ENCODE measurements around the gene RAPGEF2. TPM values are rescaled to one million over a fixed set of nuclear protein-coding genes. Genes with fewer than 3 reads are reported as not detected.
A peak's percentile ranks its signal among the peaks of the same experiment; 100 is the strongest.

The RAPGEF2 gene
- polyA plus RNA-seq, 1 donor (not counting 4 experiments of a cell fraction or from before 2014, with no cell fraction given), result 23.8 TPM

GRCh38 chr4:159220353-159220752 lies 117.5 kb downstream of the RAPGEF2 start:
- H3K9me1 ChIP-seq (ENCODE audit: control insufficient read depth, extremely low read depth, insufficient read depth, low read length), result no peaks in the 10 kb centered on the region
- dilution Hi-C loops (cut with MboI; ENCODE audit: extremely low pct_ligation_motif_present, low sequenced_read_pairs), result no loop called here
- H3K4me2 ChIP-seq (ENCODE audit: control insufficient read depth, extremely low read depth, insufficient read depth, low read depth, low read length), result no peak overlapping the region
- no peak overlapping the region for H3K27ac ChIP-seq (ENCODE audit: control insufficient read depth, insufficient read depth, low read length)
- no peaks in the 10 kb centered on the region for H3K4me1 ChIP-seq (ENCODE audit: control insufficient read depth, extremely low read depth, insufficient read depth, low read length)
- H3K9me3 ChIP-seq (ENCODE audit: control insufficient read depth, low read depth, low read length), result no peaks in the 10 kb centered on the region
- H3K9ac ChIP-seq (ENCODE audit: control insufficient read depth, extremely low read depth, insufficient read depth, low read length), result no peak overlapping the region
- DNase-seq (ENCODE audit: low read depth, low spot score) (no peak), FAIRE-seq (peak; percentile 55)
- H3K36me3 ChIP-seq (ENCODE audit: control insufficient read depth in 2 of 2, extremely low read depth in 1 of 2, insufficient read depth in 2 of 2, low read length in 2 of 2), result no peaks in the 10 kb centered on the region
- TF ChIP-seq CTCF (optimal IDR thresholded peaks at IDR 0.05 in 1 of 3, IDR thresholded peaks at IDR 0.05 in 1 of 3, conservative IDR thresholded peaks at IDR 0.05 in 1 of 3; ENCODE audit: extremely low read depth in 1 of 3, insufficient read depth in 2 of 3, low read length in 3 of 3) (no peak), EZH2 (IDR thresholded peaks at IDR 0.05; ENCODE audit: low read length) (no peak)
- H3K4me3 ChIP-seq (ENCODE audit: control insufficient read depth in 2 of 3, extremely low read depth in 1 of 3, insufficient read depth in 2 of 3, low read depth in 1 of 3, low read length in 3 of 3), result no peak overlapping the region
- peaks cover 23% of the 10 kb centered on the region for H3K79me2 ChIP-seq (ENCODE audit: control insufficient read depth, insufficient read depth, low read length)
- no peak overlapping the region for H2AFZ ChIP-seq (ENCODE audit: control insufficient read depth, low read length)
- H3K27me3 ChIP-seq (ENCODE audit: control insufficient read depth, extremely low read depth, insufficient read depth, low read length), result no peaks in the 10 kb centered on the region
- H4K20me1 ChIP-seq (ENCODE audit: control insufficient read depth, extremely low read depth, insufficient read depth, low read length), result no peaks in the 10 kb centered on the region

GRCh38 chr4:159221280-159221679 lies 118.4 kb downstream of the RAPGEF2 start:
- no peak for FAIRE-seq

More at GRCh38 chr4:159221280-159221679, 118.4 kb downstream of the RAPGEF2 start:
- Histone ChIP-seq H3K9me3 (ENCODE audit: control insufficient read depth, low read depth, low read length) (no peaks in the 10 kb centered on the region), H3K27me3 (ENCODE audit: control insufficient read depth, extremely low read depth, insufficient read depth, low read length) (no peaks in the 10 kb centered on the region), H3K9ac (ENCODE audit: control insufficient read depth, extremely low read depth, insufficient read depth, low read length) (no peak overlapping the region), H3K4me2 (ENCODE audit: control insufficient read depth, extremely low read depth, insufficient read depth, low read depth, low read length) (no peak overlapping the region), H3K4me1 (ENCODE audit: control insufficient read depth, extremely low read depth, insufficient read depth, low read length) (no peaks in the 10 kb centered on the region), H3K4me3 (ENCODE audit: control insufficient read depth in 2 of 3, extremely low read depth in 1 of 3, insufficient read depth in 2 of 3, low read depth in 1 of 3, low read length in 3 of 3) (no peak overlapping the region), H3K27ac (ENCODE audit: control insufficient read depth, insufficient read depth, low read length) (no peak overlapping the region), H3K79me2 (ENCODE audit: control insufficient read depth, insufficient read depth, low read length) (peaks cover 23% of the 10 kb centered on the region), H3K9me1 (ENCODE audit: control insufficient read depth, extremely low read depth, insufficient read depth, low read length) (no peaks in the 10 kb centered on the region), H3K36me3 (ENCODE audit: control insufficient read depth in 2 of 2, extremely low read depth in 1 of 2, insufficient read depth in 2 of 2, low read length in 2 of 2) (no peaks in the 10 kb centered on the region), H4K20me1 (ENCODE audit: control insufficient read depth, extremely low read depth, insufficient read depth, low read length) (no peaks in the 10 kb centered on the region), H2AFZ (ENCODE audit: control insufficient read depth, low read length) (no peak overlapping the region)
- no peak for TF ChIP-seq EZH2 (IDR thresholded peaks at IDR 0.05; ENCODE audit: low read length)
- TF ChIP-seq CTCF (optimal IDR thresholded peaks at IDR 0.05 in 1 of 3, IDR thresholded peaks at IDR 0.05 in 1 of 3, conservative IDR thresholded peaks at IDR 0.05 in 1 of 3; ENCODE audit: extremely low read depth in 1 of 3, insufficient read depth in 2 of 3, low read length in 3 of 3), result no peak
- no peak for DNase-seq (ENCODE audit: low read depth, low spot score)
- dilution Hi-C loops (cut with MboI; ENCODE audit: extremely low pct_ligation_motif_present, low sequenced_read_pairs), result no loop called here

Measured in keratinocyte (primary cell).